ENCODE data around the gene KCNT1. TPM values are rescaled to one million over a fixed set of nuclear protein-coding genes. Genes with fewer than 3 reads are reported as not detected.

Gene KCNT1
- total RNA-seq, 2 experiments from 2014 or later = not detected

DNA sequence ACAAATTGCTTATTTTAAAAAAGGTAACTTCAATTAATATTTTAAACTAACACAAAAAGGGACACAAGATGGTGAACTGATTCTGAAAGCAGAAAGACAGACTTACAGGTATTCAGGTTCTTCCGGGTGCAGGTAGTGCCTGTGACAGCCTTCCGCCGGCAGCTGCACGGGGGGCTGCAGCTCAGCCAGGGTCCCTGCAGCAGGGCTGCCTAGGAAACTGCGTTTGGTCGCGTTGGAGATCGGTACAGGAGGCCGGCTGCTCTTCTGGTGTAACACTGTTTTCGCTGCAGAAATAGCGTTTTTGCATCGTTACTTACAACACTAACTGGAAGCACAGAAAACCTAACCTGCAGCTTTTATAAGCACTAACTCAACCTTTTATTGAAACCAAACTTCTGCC is 125.3 kb downstream of the KCNT1 start:
- no peaks in the 10 kb centered on the region for H3K4me1 Mint-ChIP-seq
- DNase-seq (no peak), ATAC-seq (no peak)
- peaks cover 8% of the 10 kb centered on the region for H3K9me3 Mint-ChIP-seq (ENCODE audit: low read depth)
- peaks cover 18% of the 10 kb centered on the region for H3K36me3 Mint-ChIP-seq
- no peak overlapping the region for H3K27ac Mint-ChIP-seq
- no peaks in the 10 kb centered on the region for H3K27me3 Mint-ChIP-seq
- H3K4me3 Mint-ChIP-seq = no peak overlapping the region
- CTCF ChIA-PET = interaction anchor here (0.9 kb wide), 1 partner anchor 10 kb away, joined by 5 read pairs; no protein-coding TSS in a partner anchor

DNA sequence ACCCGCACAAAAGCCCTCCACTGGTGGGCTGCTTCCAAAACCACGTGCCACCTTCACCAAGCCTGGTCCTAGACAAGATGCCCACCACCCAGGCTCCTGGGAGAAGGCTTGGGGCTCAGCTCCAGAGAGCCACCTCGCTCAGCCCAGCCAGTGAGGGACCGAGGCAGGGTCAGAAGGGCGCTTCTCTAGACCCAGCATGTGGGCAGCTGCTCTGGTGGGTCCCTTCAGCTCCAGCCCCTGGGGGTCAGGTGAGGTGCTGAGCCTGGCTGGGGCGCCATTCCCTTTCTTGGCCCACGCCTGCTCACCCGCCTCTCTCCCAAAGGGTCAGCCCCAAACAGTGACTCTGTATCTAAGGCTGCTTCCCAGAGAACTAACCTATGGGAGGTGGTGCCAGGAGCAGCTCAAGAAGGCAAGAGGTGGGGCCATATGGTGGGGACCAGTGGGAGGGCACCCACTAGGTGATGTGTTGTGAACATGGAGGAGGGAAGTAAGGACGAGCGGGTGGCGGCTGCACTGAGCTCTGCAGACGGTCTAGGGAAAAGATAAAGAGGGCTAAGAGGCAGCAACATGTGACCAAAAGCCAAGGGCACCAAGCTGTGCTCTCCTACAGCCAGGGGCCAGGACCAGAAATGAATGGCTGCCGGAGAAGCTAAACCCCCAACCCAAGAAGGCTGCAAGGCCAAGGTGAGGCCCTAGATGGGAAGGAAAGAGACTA is 126.0 kb downstream of the KCNT1 start:
- CTCF ChIA-PET = interaction anchor here (0.9 kb wide), 1 partner anchor 11 kb away, joined by 5 read pairs; no protein-coding TSS in a partner anchor
- Mint-ChIP-seq H3K4me1 (no peaks in the 10 kb centered on the region), H3K27me3 (no peaks in the 10 kb centered on the region), H3K27ac (no peak overlapping the region), H3K36me3 (peaks cover 16% of the 10 kb centered on the region), H3K4me3 (no peak overlapping the region), H3K9me3 (ENCODE audit: low read depth) (peaks cover 8% of the 10 kb centered on the region)
- ATAC-seq = no peak
- DNase-seq = no peak

DNA sequence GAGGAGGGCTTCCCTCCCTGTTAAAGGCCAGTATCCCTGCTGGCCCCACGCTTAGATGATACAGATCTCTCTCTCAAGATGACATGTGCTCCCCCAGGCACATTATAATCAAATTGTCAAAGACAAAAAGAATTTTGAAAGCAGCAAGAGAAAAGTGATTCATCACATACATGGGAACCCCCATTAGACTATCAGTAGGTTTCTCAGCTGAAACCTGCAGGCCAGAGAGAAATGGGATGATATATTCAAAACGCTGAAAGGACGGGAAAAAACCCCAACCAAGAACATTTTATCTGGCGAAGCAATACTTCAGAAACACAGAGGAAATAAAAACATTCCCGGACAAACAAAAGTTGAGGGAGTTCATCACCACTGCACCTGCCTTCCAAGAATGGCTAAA is 126.7 kb downstream of the KCNT1 start:
- CTCF ChIA-PET = no interaction called here
- no peak for DNase-seq
- ATAC-seq = no peak
- Mint-ChIP-seq H3K27me3 (no peaks in the 10 kb centered on the region), H3K36me3 (peaks cover 16% of the 10 kb centered on the region), H3K9me3 (ENCODE audit: low read depth) (peaks cover 8% of the 10 kb centered on the region), H3K27ac (no peak overlapping the region), H3K4me1 (no peaks in the 10 kb centered on the region), H3K4me3 (no peak overlapping the region)

DNA sequence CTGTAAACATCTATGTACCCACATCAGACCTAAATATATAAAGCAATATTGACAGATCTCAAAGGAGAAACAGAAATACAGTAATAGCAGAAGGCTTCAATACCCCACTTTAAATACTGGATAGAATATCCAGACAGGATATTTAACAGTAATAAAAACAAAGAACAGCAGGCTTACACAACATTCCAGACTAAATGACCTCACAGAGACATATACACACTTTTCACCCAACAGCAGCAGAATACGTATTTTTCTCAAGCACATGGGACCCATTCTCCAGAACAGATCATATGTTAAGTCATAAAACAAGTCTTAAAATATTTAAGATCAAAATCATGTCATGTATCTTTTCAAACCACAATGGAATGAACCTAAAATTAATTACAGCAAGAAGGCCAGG is 128.5 kb downstream of the KCNT1 start:
- CTCF ChIA-PET = interaction anchor here (1.4 kb wide), 1 partner anchor 24 kb away, joined by 3 read pairs; no protein-coding TSS in a partner anchor
- Mint-ChIP-seq H3K4me1 (no peaks in the 10 kb centered on the region), H3K36me3 (peaks cover 16% of the 10 kb centered on the region)

DNA sequence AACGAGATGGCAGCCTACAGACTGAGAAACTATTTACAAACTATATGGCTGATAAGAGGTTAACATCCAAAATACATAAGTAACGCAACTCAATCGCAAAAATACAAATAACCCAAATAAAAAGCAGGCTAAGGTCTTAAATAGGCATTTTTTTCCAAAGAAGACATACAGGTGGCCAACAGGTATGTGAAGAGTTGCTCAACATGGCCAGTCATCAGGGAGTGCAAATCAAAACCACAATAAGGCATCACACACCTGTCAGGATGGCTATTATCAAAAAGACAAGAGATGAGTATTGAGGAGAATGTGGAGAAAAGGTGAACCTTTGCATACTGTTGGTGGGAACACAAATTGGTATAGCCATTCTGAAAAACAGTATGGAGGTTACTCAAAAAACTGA is 131.9 kb downstream of the KCNT1 start:
- Mint-ChIP-seq H3K36me3 (peaks cover 9% of the 10 kb centered on the region), H3K4me1 (no peaks in the 10 kb centered on the region), H3K27ac (no peak overlapping the region), H3K9me3 (ENCODE audit: low read depth) (peaks cover 2% of the 10 kb centered on the region), H3K4me3 (no peak overlapping the region), H3K27me3 (no peaks in the 10 kb centered on the region)
- DNase-seq (no peak), ATAC-seq (no peak)
- CTCF ChIA-PET = no interaction called here

More for the DNA sequence above, 128.5 kb downstream of the KCNT1 start:
- ATAC-seq (no peak), DNase-seq (no peak)
- H3K4me3 Mint-ChIP-seq = no peak overlapping the region
- H3K27ac Mint-ChIP-seq = no peak overlapping the region
- H3K9me3 Mint-ChIP-seq (ENCODE audit: low read depth) = peaks cover 8% of the 10 kb centered on the region
- H3K27me3 Mint-ChIP-seq = no peaks in the 10 kb centered on the region

DNA sequence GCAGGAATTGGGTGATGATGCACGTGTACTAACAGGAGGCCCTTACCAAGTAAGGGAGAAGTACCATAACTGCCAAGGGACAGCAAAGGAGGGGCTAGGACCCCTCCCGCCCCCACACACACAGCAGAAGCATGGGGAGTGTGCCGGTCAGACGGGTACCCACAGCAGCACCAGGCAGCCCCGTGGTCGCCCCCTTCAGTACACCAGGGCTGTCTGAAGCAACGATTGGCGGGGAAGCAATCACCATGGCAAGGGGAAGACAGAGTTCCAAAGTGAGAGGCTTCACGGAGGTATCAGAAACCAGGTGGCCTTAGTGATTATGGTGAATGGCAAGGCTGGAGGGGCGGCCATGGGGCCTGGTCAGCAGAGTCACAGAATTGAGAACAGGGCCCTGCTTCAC is 133.1 kb downstream of the KCNT1 start:
- Mint-ChIP-seq H3K9me3 (ENCODE audit: low read depth) (no peaks in the 10 kb centered on the region), H3K27ac (no peak overlapping the region), H3K27me3 (no peaks in the 10 kb centered on the region), H3K4me1 (no peaks in the 10 kb centered on the region), H3K4me3 (no peak overlapping the region), H3K36me3 (peaks cover 5% of the 10 kb centered on the region)
- CTCF ChIA-PET = no interaction called here
- DNase-seq = no peak
- ATAC-seq = no peak

DNA sequence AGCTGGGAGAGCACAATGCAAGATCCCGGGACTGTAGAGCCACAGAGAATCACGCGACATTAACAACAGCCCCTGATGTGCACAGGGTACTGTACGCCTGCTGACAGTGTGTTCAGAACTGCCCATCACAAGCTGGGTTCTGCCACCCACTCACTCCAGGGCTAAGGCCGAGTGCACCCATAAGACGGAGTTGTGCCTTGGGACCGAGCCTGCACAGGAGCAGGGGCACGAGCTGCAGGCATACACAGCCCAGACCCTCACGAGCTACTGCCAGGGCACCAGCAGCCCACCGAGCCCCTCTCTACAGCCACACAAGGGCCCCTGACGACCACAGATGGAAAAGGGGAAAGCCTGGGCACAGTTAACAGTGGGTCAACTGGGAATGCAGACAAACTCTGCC is 137.5 kb downstream of the KCNT1 start:
- H3K27me3 Mint-ChIP-seq = no peaks in the 10 kb centered on the region
- CTCF ChIA-PET = no interaction called here

DNA sequence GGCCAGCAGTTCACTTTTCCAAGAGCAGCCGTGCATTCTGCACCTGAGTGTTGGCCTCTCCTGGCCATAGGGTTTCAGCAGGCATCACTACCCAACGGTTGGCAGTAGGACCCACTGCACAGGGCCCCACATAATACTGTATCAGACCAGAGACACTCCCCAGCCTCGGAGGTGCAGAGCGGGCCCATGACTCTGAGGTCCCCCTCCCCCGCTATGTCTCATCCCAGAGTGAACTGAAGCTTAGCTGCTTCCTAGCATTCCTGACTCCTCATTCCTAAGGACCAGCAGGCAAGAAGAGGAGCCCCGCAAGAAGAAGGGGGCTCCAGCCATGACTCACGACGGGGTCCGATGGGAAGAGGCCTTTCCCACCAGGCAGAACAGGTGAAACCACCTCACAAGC is 138.1 kb downstream of the KCNT1 start:
- Mint-ChIP-seq H3K36me3 (peaks cover 17% of the 10 kb centered on the region), H3K4me1 (no peaks in the 10 kb centered on the region), H3K4me3 (no peak overlapping the region), H3K9me3 (ENCODE audit: low read depth) (peaks cover 6% of the 10 kb centered on the region), H3K27ac (no peak overlapping the region), H3K27me3 (no peaks in the 10 kb centered on the region)
- DNase-seq (no peak), ATAC-seq (no peak)
- CTCF ChIA-PET = no interaction called here

More for the DNA sequence above, 137.5 kb downstream of the KCNT1 start:
- ATAC-seq (no peak), DNase-seq (no peak)
- Mint-ChIP-seq H3K36me3 (peaks cover 11% of the 10 kb centered on the region), H3K4me3 (no peak overlapping the region), H3K9me3 (ENCODE audit: low read depth) (peaks cover 6% of the 10 kb centered on the region), H3K27ac (no peak overlapping the region), H3K4me1 (no peaks in the 10 kb centered on the region)

DNA sequence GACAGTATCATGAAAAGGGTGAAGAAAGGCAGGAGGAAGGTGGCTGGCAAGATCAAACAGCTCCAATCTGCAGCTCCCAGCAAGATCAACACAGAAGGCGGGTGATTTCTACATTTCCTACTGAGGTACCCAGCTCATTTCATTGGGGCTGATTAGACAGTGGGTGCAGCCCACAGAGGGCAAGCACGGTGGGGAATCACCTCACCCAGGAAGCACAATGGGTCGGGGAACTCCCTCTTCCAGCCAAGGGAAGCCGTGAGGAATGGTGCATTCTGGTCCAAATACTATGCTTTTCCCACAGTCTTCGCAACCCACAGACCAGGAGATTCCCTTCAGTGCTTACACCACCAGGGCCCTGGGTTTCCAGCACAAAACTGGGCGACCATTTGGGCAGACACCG is 138.6 kb downstream of the KCNT1 start:
- Mint-ChIP-seq H3K36me3 (peaks cover 21% of the 10 kb centered on the region), H3K27ac (no peak overlapping the region), H3K9me3 (ENCODE audit: low read depth) (peaks cover 6% of the 10 kb centered on the region), H3K4me3 (no peak overlapping the region), H3K27me3 (no peaks in the 10 kb centered on the region), H3K4me1 (no peaks in the 10 kb centered on the region)
- CTCF ChIA-PET = no interaction called here
- no peak for ATAC-seq
- no peak for DNase-seq

Other genes with a start within 250 kb of the KCNT1 start
- gene PPP1R26, start 222.4 kb upstream of the KCNT1 start, total RNA-seq = under 1 TPM; 0.18 to 0.28 TPM
- 10 to 100 TPM; 34.7 to 38.0 TPM for gene MRPS2, start 201.5 kb upstream of the KCNT1 start, total RNA-seq
- not detected for gene LCN1, start 180.7 kb upstream of the KCNT1 start, total RNA-seq
- gene OBP2A, start 156.1 kb upstream of the KCNT1 start, total RNA-seq = not detected
- gene PAEP, start 140.4 kb upstream of the KCNT1 start, total RNA-seq = not detected
- not detected for gene GLT6D1, start 62.6 kb upstream of the KCNT1 start, total RNA-seq
- gene LCN9, start 38.9 kb upstream of the KCNT1 start, total RNA-seq = not detected
- gene SOHLH1, start 2.7 kb upstream of the KCNT1 start, total RNA-seq = not detected
- 10 to 100 TPM; 20.3 to 22.7 TPM for gene CAMSAP1, start 205.4 kb downstream of the KCNT1 start, total RNA-seq